Smooth muscle cell of trachea (primary cell): ENCODE data around the gene ZNF613. TPM values are rescaled to one million over a fixed set of nuclear protein-coding genes. Genes with fewer than 3 reads are reported as not detected.

ENCODE experiments used
- total RNA-seq: library from RNA; depleted of rRNA; stranded (reverse); fragments of >200 nt; gene quantifications from 2 replicates; pipeline ENCODE4 v1.2.1, GENCODE V29; 2014

Gene ZNF613
- 5.5 and 8.8 TPM in 2 replicates for total RNA-seq

DNA sequence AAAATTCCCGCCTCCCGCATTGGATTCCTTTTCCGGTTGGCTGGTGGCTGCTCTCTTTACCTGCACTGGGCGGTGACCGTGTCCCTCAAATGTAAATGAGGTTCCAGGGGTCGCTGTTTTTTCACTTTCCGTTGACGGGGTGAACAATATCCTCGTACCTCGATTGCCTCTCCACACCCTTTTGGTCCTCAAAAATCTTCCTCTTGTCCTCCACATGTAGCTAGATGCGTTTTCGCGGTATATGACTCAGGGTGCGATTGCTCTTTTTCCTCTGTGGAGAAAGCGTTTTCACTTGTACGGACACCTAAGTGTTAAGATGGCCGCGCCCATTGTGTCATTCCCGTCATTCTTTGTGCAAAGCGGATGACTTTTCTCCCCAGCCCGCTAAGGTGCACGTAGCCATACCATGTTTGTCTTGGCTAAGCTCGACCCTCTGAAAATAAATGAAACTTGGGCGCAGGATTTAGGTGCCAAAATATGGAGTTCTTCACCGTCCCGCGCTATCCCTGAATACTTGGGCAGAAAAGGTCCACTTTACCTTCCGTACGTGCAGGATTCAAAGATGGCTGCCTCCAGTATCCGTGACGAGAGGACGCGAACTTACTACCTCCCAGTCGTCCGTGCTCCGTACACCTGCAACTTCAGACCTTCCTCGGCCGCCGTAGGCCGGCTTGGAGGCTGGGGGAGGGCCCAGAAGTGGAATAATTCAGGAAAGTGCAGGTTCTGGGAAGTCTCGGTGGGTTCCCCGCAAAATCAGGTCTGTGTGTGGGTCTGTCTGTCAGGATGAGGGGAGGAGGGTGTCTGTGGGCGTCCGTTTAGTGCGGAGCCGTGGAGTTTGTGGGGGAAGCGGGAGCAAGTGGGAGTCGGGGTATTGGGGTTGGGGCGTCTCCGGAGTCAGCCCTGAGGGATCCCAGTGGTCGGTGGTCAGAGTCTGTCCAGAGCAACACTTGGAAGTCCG lies at the start of gene ZNF613:
Gene ZNF613, plus strand, starts transcription at position 689 of the 958 bp plus-strand sequence. CDS start 8,749 bp downstream, outside the sequence.

DNA sequence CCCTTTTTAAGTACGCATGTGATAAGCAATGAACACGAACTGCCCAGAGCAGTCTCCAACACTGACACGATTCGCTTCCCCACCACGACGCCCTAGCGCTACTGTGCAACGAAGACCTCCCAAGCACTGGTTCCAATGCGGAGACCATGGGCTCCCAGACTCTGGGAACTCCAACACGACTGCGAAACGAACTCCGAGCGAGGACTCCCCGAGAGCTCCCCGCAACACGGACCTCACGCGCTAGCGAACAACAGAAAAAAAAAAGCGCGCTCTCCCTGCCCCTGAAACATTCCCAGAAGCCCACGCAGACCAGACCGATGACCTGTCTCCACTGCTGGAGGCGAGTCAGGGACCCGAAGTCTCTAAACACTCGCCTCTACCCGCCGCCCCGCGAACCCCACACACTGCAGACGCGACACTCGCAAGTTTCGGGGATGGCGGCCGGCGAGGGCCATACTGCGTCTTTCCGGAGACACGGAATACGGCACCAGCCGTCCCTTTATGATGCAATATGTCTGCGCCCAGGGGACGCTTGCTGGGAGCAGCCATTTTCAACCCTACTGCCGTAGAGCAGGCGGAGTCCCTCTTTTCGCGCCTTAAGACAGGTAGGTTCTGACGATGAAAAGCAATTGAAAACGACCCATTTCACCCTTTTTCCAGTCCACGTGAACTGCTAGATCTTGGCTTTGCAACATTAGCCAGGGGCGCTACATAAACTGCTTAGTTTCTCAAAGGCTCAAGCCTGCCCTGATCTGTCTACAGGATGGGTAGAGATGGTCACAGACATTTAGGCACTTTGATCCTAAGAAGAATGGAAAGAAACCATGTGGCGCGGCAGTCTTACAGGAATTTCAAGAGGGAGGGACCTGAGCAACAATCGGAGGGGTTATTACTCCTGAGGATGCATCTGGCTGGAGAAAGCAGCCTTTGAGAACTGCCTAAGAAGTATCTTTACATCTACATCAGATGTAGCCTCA lies 39.5 kb upstream of the ZNF613 start, which contains the start of gene ZNF577:
Gene ZNF577, minus strand, starts transcription at position 430 of the 977 bp plus-strand sequence. CDS start 7,569 bp downstream, outside the sequence.

DNA sequence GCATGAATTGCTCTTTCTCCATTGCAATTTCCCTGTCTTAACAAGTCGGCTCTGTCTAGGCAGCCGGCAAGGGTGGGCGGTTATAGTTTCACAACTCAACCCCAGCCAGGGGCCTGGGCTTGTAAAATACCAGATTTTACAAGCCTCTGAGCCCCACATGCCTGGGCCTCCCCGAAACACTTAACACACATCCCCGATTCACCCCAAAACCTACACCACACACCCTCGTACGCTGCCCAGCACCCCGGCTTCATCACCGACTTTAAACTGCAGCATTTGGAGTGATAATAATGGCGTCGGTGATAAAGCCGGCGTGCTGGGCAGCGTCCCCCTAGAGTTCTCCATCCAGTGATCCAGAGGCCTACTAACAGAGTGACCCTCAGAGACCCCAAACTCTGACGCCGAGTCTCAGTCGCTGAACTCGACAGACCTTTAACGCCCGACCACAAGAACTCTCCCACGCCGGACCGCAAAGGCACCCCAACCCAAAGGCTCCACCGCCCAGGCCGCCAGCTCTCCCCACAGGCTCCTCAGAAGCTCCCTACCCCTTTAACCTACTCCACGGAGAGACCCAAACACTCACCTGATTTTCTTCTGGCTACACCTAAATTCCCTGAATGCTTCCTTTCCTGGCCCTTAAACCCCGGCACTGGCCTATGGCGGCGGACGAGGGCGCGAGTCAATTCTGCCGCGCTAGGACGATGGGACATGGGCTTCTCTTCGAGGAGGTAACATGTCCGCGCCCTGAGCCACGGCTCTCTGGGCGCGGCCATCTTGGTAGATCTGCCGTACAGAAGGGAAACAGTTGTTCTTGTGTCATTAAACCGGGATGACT lies 22.7 kb upstream of the ZNF613 start, which contains the start of gene ZNF649:
Gene ZNF649, minus strand, starts transcription at position 687 of the 835 bp plus-strand sequence. CDS start 4,910 bp downstream, outside the sequence.

DNA sequence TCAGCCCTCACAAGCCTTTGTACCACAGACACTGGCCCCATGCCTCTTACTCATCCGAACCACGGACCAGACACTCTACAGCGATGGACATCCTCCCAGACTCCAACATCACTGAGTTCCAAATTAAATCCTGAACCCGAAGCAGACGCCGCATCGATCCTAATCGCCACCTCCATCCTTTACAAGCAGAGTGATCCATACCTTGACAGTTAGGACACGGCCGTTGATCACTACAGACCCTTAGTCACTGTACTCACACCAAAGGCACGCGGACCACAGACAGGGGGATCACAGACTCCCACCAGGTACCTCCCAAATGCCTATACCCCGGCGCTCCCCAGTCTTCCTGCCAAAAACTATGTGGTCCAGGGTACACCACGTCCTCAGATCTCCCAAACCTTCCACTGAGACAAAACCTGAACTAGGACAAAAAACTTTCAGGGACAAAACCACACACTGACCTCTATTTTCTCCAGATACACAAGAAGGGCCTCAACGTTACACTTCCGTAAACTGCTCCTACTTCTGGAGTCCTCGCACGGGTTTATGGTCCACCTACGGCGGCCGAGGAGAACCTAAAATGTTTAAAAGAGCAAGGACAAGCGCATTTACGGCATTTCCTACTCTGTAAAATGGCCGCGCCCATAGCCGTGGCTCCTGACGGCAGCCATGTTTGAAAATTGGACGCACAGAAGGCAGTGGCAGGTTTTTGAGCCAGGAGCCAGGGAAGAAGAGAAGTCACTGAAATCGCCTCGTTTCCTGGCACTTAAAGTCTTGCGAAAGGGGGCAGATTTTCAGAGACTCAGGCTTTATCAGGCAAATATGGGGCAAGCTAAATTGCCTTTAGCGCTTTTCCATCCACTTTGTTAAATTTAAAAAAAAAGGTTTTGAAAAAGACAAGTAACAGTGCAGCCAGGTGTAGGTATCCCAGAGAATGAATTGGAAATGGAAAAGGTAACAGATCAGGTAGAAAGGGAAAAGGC lies 59.3 kb downstream of the ZNF613 start, which contains the start of gene ZNF350:
Gene ZNF350, minus strand, starts transcription at position 532 of the 983 bp plus-strand sequence. CDS start 12,480 bp downstream, outside the sequence.

Other genes with a start within 250 kb of the ZNF613 start
- gene SPACA6, start 234.1 kb upstream of the ZNF613 start, total RNA-seq = 4.2 and 6.3 TPM in 2 replicates
- gene HAS1, start 203.5 kb upstream of the ZNF613 start, total RNA-seq = not detected in 2 replicates
- gene FPR1, start 175.6 kb upstream of the ZNF613 start, total RNA-seq = not detected in 2 replicates
- gene FPR2, start 166.3 kb upstream of the ZNF613 start, total RNA-seq = not detected in 2 replicates
- not detected in 2 replicates for gene FPR3, start 132.3 kb upstream of the ZNF613 start, total RNA-seq
- gene ZNF577, start 39.5 kb upstream of the ZNF613 start, total RNA-seq = 7.9 and 8.3 TPM in 2 replicates
- 3.8 and 4.8 TPM in 2 replicates for gene ZNF649, start 22.5 kb upstream of the ZNF613 start, total RNA-seq
- gene ZNF350, start 59.4 kb downstream of the ZNF613 start, total RNA-seq = 12.2 and 17.0 TPM in 2 replicates
- gene ZNF615, start 80.7 kb downstream of the ZNF613 start, total RNA-seq = 9.4 and 15.6 TPM in 2 replicates
- gene ZNF614, start 100.9 kb downstream of the ZNF613 start, total RNA-seq = 7.4 and 8.6 TPM in 2 replicates
- 8.9 and 13.8 TPM in 2 replicates for gene ZNF432, start 121.4 kb downstream of the ZNF613 start, total RNA-seq
- 23.5 and 26.9 TPM in 2 replicates for gene ZNF841, start 168.3 kb downstream of the ZNF613 start, total RNA-seq
- 12.9 and 14.1 TPM in 2 replicates for gene ZNF616, start 212.5 kb downstream of the ZNF613 start, total RNA-seq
- gene ZNF836, start 244.1 kb downstream of the ZNF613 start, total RNA-seq = 8.7 and 10.8 TPM in 2 replicates